Measurements from ENCODE around the gene SGK1.

GRCh38 chr6:134177753-134178160 is 140.2 kb downstream of the SGK1 start:
- TF ChIP-seq RCOR1 (IDR thresholded peaks at IDR 0.05; ENCODE audit: low read length) (no peak), JUND (IDR thresholded peaks at IDR 0.05) (no peak), IRF3 (IDR thresholded peaks at IDR 0.05; ENCODE audit: low read depth, low read length) (no peak), CTCF (IDR thresholded peaks at IDR 0.05) (no peak), ZBTB33 (IDR thresholded peaks at IDR 0.05; ENCODE audit: borderline replicate concordance, low read depth) (no peak), EZH2phosphoT487 (IDR thresholded peaks at IDR 0.05; ENCODE audit: borderline replicate concordance, low read depth) (no peak), EP300 (IDR thresholded peaks at IDR 0.05; ENCODE audit: borderline replicate concordance in 1 of 2, low read depth in 1 of 2, low read length in 1 of 2) (no peak)

Data from SK-N-SH (cell line).